OCI-LY1 (cell line): ENCODE results near the gene PLA2G2F.

Experiments
- H2AFZ ChIP-seq: fragments of 200-600 bp; sonication (generic), shearing (Covaris generic); 2 replicates; pipeline ENCODE4 v1.6.0; 2014; ENCODE audit warnings: antibody characterized with exemption, mild to moderate bottlenecking, low read length
- H3F3A ChIP-seq: fragments of 200-600 bp; sonication (generic), shearing (Covaris generic); 2 replicates; pipeline ENCODE4 v1.6.0; 2014; ENCODE audit warnings: mild to moderate bottlenecking, antibody characterized with exemption, low read length, moderate library complexity; ENCODE audit not compliant: insufficient read depth
- H3K27ac ChIP-seq: fragments of 200-600 bp; sonication (generic); 2 replicates; pipeline ENCODE4 v1.5.1; 2014; ENCODE audit warnings: low read length, mixed run types, mild to moderate bottlenecking, low read depth; ENCODE audit not compliant: poor library complexity, severe bottlenecking
- H3K27me3 ChIP-seq: fragments of 200-600 bp; sonication (generic); 2 replicates; pipeline ENCODE4 v1.6.0; 2014; ENCODE audit warnings: antibody characterized with exemption, mild to moderate bottlenecking, low read length, moderate library complexity; ENCODE audit not compliant: insufficient read depth
- H3K36me3 ChIP-seq: fragments of 200-600 bp; sonication (generic); 2 replicates; pipeline ENCODE4 v1.6.1; 2014; ENCODE audit warnings: mild to moderate bottlenecking, antibody characterized with exemption, low read length, moderate library complexity, mixed read lengths; ENCODE audit not compliant: insufficient read depth
- H3K4me1 ChIP-seq: fragments of 200-600 bp; sonication (generic); 2 replicates; pipeline ENCODE4 v1.5.1; 2014; ENCODE audit warnings: mild to moderate bottlenecking, low read length, moderate library complexity; ENCODE audit not compliant: insufficient read depth, severe bottlenecking
- H3K4me2 ChIP-seq: fragments of 200-600 bp; sonication (generic), shearing (Covaris generic); 2 replicates; pipeline ENCODE4 v1.6.1; 2014; ENCODE audit warnings: low read length
- H3K4me3 ChIP-seq: fragments of 200-600 bp; sonication (generic); 2 replicates; pipeline ENCODE4 v1.5.1; 2014; ENCODE audit warnings: low read length, low read depth, mild to moderate bottlenecking, mixed read lengths; ENCODE audit not compliant: poor library complexity, severe bottlenecking
- H3K79me2 ChIP-seq: fragments of 200-600 bp; shearing (Covaris generic); 2 replicates; pipeline ENCODE4 v1.6.1; 2016; ENCODE audit warnings: mixed run types, low read length, mixed read lengths; ENCODE audit not compliant: insufficient read depth
- H3K9ac ChIP-seq: fragments of 200-600 bp; sonication (generic), shearing (Covaris generic); 2 replicates; pipeline ENCODE4 v1.6.1; 2014; ENCODE audit warnings: mild to moderate bottlenecking, low read length, mixed read lengths
- H3K9me2 ChIP-seq: fragments of 200-600 bp; sonication (generic), shearing (Covaris generic); 2 replicates; pipeline ENCODE4 v1.6.1; 2014; ENCODE audit warnings: low read depth, mild to moderate bottlenecking, low read length, mixed read lengths
- H3K9me3 ChIP-seq: fragments of 200-600 bp; shearing (Covaris generic); 2 replicates; pipeline ENCODE4 v1.6.1; 2014; ENCODE audit warnings: low read length, mixed read lengths
- H4K20me1 ChIP-seq: fragments of 200-600 bp; sonication (generic), shearing (Covaris generic); 2 replicates; pipeline ENCODE4 v1.6.0; 2016; ENCODE audit warnings: mild to moderate bottlenecking, low read length; ENCODE audit not compliant: insufficient read depth
- CTCF ChIP-seq: fragments of 200-600 bp; sonication (generic), shearing (Covaris generic); IDR thresholded peaks from 2 replicates; pipeline ENCODE4 v1.5.1; 2017; ENCODE audit warnings: mild to moderate bottlenecking, antibody characterized with exemption, low read length, moderate library complexity, mixed read lengths
- EZH2 ChIP-seq: fragments of 200-600 bp; sonication (generic), shearing (Covaris generic); IDR thresholded peaks from 2 replicates; pipeline ENCODE4 v1.8.0; 2017; ENCODE audit warnings: borderline replicate concordance, mixed run types, mild to moderate bottlenecking, antibody characterized with exemption, low read length, moderate library complexity, mixed read lengths

PLA2G2F gene

GRCh38 chr1:20178634-20179370 is 39.7 kb downstream of the PLA2G2F start:
- no peak overlapping the region for H2AFZ ChIP-seq
- H3K9ac ChIP-seq: no peak overlapping the region
- TF ChIP-seq CTCF (no peak), EZH2 (no peak)

GRCh38 chr1:20179371-20180128 is 40.4 kb downstream of the PLA2G2F start:
- H3K27ac ChIP-seq: no peak overlapping the region
- H3K9me2 ChIP-seq: no peaks in the 10 kb centered on the region
- H3K4me2 ChIP-seq: no peak overlapping the region
- TF ChIP-seq EZH2: no peak
- TF ChIP-seq CTCF: no peak
- H3F3A ChIP-seq: no peaks in the 10 kb centered on the region
- H3K4me1 ChIP-seq: no peaks in the 10 kb centered on the region
- H3K9ac ChIP-seq: no peak overlapping the region
- no peaks in the 10 kb centered on the region for H3K79me2 ChIP-seq
- no peaks in the 10 kb centered on the region for H3K9me3 ChIP-seq
- no peaks in the 10 kb centered on the region for H3K36me3 ChIP-seq
- H3K27me3 ChIP-seq: peaks cover 8% of the 10 kb centered on the region; the same call in 1 of the 2 replicates
- H3K4me3 ChIP-seq: no peak overlapping the region
- H4K20me1 ChIP-seq: no peaks in the 10 kb centered on the region
- no peak overlapping the region for H2AFZ ChIP-seq

More at GRCh38 chr1:20178634-20179370, 39.7 kb downstream of the PLA2G2F start:
- Histone ChIP-seq H3K9me2 (no peaks in the 10 kb centered on the region), H4K20me1 (no peaks in the 10 kb centered on the region), H3K79me2 (no peaks in the 10 kb centered on the region), H3K27ac (no peak overlapping the region), H3K9me3 (no peaks in the 10 kb centered on the region), H3K36me3 (no peaks in the 10 kb centered on the region), H3K4me2 (no peak overlapping the region), H3K4me3 (no peak overlapping the region), H3F3A (no peaks in the 10 kb centered on the region), H3K27me3 (peaks cover 8% of the 10 kb centered on the region; the same call in 1 of the 2 replicates), H3K4me1 (no peaks in the 10 kb centered on the region)

- Histone ChIP-seq H3K9ac (no peak overlapping the region), H3K36me3 (no peaks in the 10 kb centered on the region), H3K4me3 (no peak overlapping the region), H3K4me2 (no peak overlapping the region), H3K27ac (no peak overlapping the region), H3F3A (no peaks in the 10 kb centered on the region), H4K20me1 (no peaks in the 10 kb centered on the region), H3K79me2 (no peaks in the 10 kb centered on the region), H2AFZ (no peak overlapping the region), H3K9me3 (no peaks in the 10 kb centered on the region), H3K9me2 (no peaks in the 10 kb centered on the region), H3K27me3 (peaks cover 8% of the 10 kb centered on the region; the same call in 1 of the 2 replicates), H3K4me1 (no peaks in the 10 kb centered on the region)
- TF ChIP-seq CTCF: no peak
- no peak for TF ChIP-seq EZH2
Measured at GRCh38 chr1:20180129-20180843, 41.2 kb downstream of the PLA2G2F start.
